ENCODE results near the gene USP19. TPM values are rescaled to one million over a fixed set of nuclear protein-coding genes. Genes with fewer than 3 reads are reported as not detected.
A peak's percentile ranks its signal among the peaks of the same experiment; 100 is the strongest.

USP19 gene
- total RNA-seq, 4 donors from 2014 or later: 42.9 to 96.0 (median 61.8) TPM

DNA sequence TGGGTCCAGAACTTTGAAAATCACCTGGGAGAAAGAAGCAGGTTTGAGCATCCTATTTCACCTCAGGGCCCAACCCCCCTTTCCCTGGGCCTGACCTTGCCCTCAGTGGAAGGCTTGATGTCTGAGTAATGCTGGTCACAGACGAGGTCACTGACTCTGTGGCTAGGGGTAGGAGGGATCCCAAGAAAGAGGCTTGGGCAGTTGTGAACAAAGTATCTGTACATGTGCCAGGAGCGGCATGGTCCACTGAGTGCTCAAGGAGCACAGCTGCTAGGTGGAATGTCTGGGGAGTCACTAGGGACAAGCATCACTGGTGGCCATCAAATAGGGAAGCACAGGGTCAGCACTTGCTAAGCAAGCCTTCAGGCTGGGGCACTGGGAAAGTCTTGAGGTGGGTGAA lies 38.2 kb upstream of the USP19 start:
- no peaks in the 10 kb centered on the region for H3K9me3 ChIP-seq
- DNase-seq: no peak
- TF ChIP-seq, protein P1, sequence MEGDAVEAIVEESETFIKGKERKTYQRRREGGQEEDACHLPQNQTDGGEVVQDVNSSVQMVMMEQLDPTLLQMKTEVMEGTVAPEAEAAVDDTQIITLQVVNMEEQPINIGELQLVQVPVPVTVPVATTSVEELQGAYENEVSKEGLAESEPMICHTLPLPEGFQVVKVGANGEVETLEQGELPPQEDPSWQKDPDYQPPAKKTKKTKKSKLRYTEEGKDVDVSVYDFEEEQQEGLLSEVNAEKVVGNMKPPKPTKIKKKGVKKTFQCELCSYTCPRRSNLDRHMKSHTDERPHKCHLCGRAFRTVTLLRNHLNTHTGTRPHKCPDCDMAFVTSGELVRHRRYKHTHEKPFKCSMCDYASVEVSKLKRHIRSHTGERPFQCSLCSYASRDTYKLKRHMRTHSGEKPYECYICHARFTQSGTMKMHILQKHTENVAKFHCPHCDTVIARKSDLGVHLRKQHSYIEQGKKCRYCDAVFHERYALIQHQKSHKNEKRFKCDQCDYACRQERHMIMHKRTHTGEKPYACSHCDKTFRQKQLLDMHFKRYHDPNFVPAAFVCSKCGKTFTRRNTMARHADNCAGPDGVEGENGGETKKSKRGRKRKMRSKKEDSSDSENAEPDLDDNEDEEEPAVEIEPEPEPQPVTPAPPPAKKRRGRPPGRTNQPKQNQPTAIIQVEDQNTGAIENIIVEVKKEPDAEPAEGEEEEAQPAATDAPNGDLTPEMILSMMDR (IDR thresholded peaks at IDR 0.05): no peak
- TF ChIP-seq POLR2A (IDR thresholded peaks at IDR 0.05): no peak
- no peak overlapping the region for H3K27ac ChIP-seq
- no peaks in the 10 kb centered on the region for H3K27me3 ChIP-seq
- no peaks in the 10 kb centered on the region for H3K4me1 ChIP-seq
- no peak overlapping the region for H3K4me3 ChIP-seq
- H3K36me3 ChIP-seq: peaks cover 0 to 15% (median 0%) of the 10 kb centered on the region in 3 donors

- H3K4me3 ChIP-seq: no peak overlapping the region
- H3K27ac ChIP-seq: no peak overlapping the region
- H3K27me3 ChIP-seq: no peaks in the 10 kb centered on the region
- no peak for TF ChIP-seq POLR2A (IDR thresholded peaks at IDR 0.05)
- TF ChIP-seq, protein P1 (IDR thresholded peaks at IDR 0.05): peak in 5 of 6 experiments; percentile 21 to 76 (median 66)
- DNase-seq: peak; percentile 49 to 89 (median 72)
- peaks cover 0 to 9% (median 0%) of the 10 kb centered on the region in 3 donors for H3K36me3 ChIP-seq
- H3K4me1 ChIP-seq: no peaks in the 10 kb centered on the region
- no peaks in the 10 kb centered on the region for H3K9me3 ChIP-seq
Measured at GRCh38 chr3:49158103-49158709, 37.6 kb upstream of the USP19 start.

- Histone ChIP-seq H3K9me3 (no peaks in the 10 kb centered on the region), H3K36me3 (no peaks in the 10 kb centered on the region), H3K27ac (no peak overlapping the region), H3K4me1 (no peaks in the 10 kb centered on the region), H3K4me3 (no peak overlapping the region), H3K27me3 (no peaks in the 10 kb centered on the region)
- TF ChIP-seq, protein P1 (IDR thresholded peaks at IDR 0.05): no peak
- TF ChIP-seq POLR2A (IDR thresholded peaks at IDR 0.05): no peak
- DNase-seq: no peak
Measured at GRCh38 chr3:49157289-49157688, 36.7 kb upstream of the USP19 start.

DNA sequence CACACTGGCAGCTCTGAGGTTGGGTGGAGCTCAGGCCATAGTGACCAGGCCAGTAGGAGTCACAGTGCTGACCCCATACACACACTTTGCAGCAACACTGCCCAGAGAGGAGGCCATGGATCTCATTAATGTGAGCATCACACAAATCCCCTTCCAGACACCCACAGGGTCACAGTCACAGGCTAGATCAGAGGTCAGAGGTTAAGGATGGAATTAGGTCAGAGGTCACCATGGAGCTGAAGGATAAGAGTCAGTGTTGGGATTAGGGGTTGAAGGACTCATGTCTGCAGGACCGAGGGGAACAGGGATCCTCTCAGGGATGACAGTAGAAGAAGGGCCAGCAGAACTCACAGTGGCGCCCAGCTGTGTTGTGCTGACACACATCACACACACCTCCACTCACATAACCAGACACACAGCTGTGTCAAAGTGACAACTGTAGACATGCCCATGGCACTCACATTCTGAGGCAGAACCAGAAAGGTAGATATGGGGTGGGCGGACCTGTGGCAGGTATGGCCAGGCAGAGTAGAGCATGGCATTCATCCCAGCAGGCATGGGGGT lies 32.8 kb upstream of the USP19 start:
- Histone ChIP-seq H3K4me1 (no peaks in the 10 kb centered on the region), H3K4me3 (no peak overlapping the region), H3K9me3 (no peaks in the 10 kb centered on the region), H3K36me3 (no peaks in the 10 kb centered on the region), H3K27me3 (no peaks in the 10 kb centered on the region), H3K27ac (no peak overlapping the region)
- DNase-seq: no peak
- TF ChIP-seq POLR2A (IDR thresholded peaks at IDR 0.05): no peak
- TF ChIP-seq, protein P1 (IDR thresholded peaks at IDR 0.05): no peak

DNA sequence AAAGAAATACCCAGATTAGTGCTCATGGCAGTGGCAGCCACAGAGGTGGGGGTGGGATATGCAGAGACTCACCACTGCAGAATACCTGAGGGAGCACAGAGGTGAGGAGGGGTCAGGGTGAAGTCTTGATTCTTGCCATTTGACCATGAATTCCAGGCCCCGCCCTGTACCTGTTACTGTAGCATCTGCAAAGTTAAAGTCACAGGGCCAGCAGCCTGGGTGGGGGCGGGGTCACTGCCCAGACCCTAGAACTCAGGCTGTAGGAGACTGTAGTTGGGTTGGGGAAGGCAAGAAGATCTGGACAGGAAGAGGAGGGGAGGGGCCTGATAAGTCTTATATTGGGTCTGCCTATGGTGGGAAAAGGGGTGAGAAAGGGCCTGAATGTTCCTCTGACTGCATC lies 31.0 kb upstream of the USP19 start:
- no peaks in the 10 kb centered on the region for H3K9me3 ChIP-seq
- H3K27me3 ChIP-seq: no peaks in the 10 kb centered on the region
- no peak overlapping the region for H3K27ac ChIP-seq
- no peak overlapping the region for H3K4me3 ChIP-seq
- no peaks in the 10 kb centered on the region for H3K4me1 ChIP-seq
- H3K36me3 ChIP-seq: no peaks in the 10 kb centered on the region
- TF ChIP-seq, protein P1 (IDR thresholded peaks at IDR 0.05): no peak
- no peak for TF ChIP-seq POLR2A (IDR thresholded peaks at IDR 0.05)
- no peak for DNase-seq
